Gastrocnemius medialis (tissue), 4 donors: ENCODE results near the gene GHRH.

ENCODE experiments used
- CTCF ChIP-seq, 5 experiments: fragments of 450-650 bp in 3 of 5; fragments of 200-600 bp in 2 of 5; sonication (generic) in 2 of 5; IDR thresholded peaks in 4 of 5; conservative IDR thresholded peaks in 1 of 5; 1 replicate in 4 of 5; 2 replicates in 1 of 5; pipeline ENCODE4 v1.5.1; 2016 to 2019; ENCODE audit warnings: antibody characterized with exemption in 5 of 5, mild to moderate bottlenecking in 3 of 5, moderate library complexity in 3 of 5
- POLR2A ChIP-seq, 2 donors: fragments of 450-650 bp; IDR thresholded peaks; one replicate each; pipeline ENCODE4 v1.6.1; 2017; ENCODE audit warnings: antibody characterized with exemption in 2 of 2, mild to moderate bottlenecking in 2 of 2, moderate library complexity in 2 of 2

GRCh38 chr20:37245216-37246150 is 16.1 kb downstream of the GHRH start:
- TF ChIP-seq POLR2A (IDR thresholded peaks at IDR 0.05) (no peak), CTCF (IDR thresholded peaks at IDR 0.05 in 4 of 5, conservative IDR thresholded peaks at IDR 0.05 in 1 of 5) (no peak)
